WTC11 (cell line): ENCODE results near the gene EFCAB5.

Experiments used
- USF1 ChIP-seq: sonication (generic); formaldehyde crosslinking; IDR thresholded peaks from 2 replicates; pipeline ENCODE4 v1.8.0; 2022; ENCODE audit warnings: mild to moderate bottlenecking, missing genetic modification reagents
- ZNF138 ChIP-seq: sonication (generic); formaldehyde crosslinking; conservative IDR thresholded peaks from 2 replicates; pipeline ENCODE4 v1.8.1; 2022; ENCODE audit warnings: mild to moderate bottlenecking, moderate library complexity, missing genetic modification reagents
- ZNF317 ChIP-seq: sonication (generic); formaldehyde crosslinking; IDR thresholded peaks from 2 replicates; pipeline ENCODE4 v1.8.1; 2023; ENCODE audit warnings: low read depth, mild to moderate bottlenecking, moderate library complexity, missing genetic modification reagents, borderline replicate concordance
- TF ChIP-seq, protein P1 (sequence below): fragments of 200-600 bp; IDR thresholded peaks from 2 replicates; pipeline ENCODE4 v1.8.0; 2022; ENCODE audit warnings: antibody characterized with exemption

GRCh38 chr17:29973005-29973404 lies 31.6 kb downstream of the EFCAB5 start:
- no peak for TF ChIP-seq ZNF317 (CRISPR knock-in tag)
- TF ChIP-seq ZNF138 (CRISPR knock-in tag) = no peak
- TF ChIP-seq USF1 (CRISPR knock-in tag) = no peak
- TF ChIP-seq, protein P1, sequence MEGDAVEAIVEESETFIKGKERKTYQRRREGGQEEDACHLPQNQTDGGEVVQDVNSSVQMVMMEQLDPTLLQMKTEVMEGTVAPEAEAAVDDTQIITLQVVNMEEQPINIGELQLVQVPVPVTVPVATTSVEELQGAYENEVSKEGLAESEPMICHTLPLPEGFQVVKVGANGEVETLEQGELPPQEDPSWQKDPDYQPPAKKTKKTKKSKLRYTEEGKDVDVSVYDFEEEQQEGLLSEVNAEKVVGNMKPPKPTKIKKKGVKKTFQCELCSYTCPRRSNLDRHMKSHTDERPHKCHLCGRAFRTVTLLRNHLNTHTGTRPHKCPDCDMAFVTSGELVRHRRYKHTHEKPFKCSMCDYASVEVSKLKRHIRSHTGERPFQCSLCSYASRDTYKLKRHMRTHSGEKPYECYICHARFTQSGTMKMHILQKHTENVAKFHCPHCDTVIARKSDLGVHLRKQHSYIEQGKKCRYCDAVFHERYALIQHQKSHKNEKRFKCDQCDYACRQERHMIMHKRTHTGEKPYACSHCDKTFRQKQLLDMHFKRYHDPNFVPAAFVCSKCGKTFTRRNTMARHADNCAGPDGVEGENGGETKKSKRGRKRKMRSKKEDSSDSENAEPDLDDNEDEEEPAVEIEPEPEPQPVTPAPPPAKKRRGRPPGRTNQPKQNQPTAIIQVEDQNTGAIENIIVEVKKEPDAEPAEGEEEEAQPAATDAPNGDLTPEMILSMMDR = no peak
